ENCODE results near the gene SESN1. TPM values are rescaled to one million over a fixed set of nuclear protein-coding genes. Genes with fewer than 3 reads are reported as not detected.
A peak's percentile ranks its signal among the peaks of the same experiment; 100 is the strongest.

SESN1 gene
- total and polyA plus RNA-seq, 7 donors = 15.1 to 176 (median 101) TPM

- TF ChIP-seq CTCF (IDR thresholded peaks at IDR 0.05) = no peak
- H3K4me3 ChIP-seq = no peak overlapping the region
- no peaks in the 10 kb centered on the region for H3K27me3 ChIP-seq (ENCODE audit: insufficient read depth in 3 of 3, low read length in 2 of 3)
- ATAC-seq (no peak), DNase-seq (no peak)
- H3K27ac ChIP-seq = no peak overlapping the region
- 77 to 85% (median 82%) methylated on average over 6 of the region's 6 CpGs for WGBS, 3 donors
- intact Hi-C loops (cut with DNase I) = no loop called here
- no peaks in the 10 kb centered on the region for H3K9me3 ChIP-seq
- peaks cover 24% of the 10 kb centered on the region for H3K4me1 ChIP-seq
- no peaks in the 10 kb centered on the region for H3K36me3 ChIP-seq (ENCODE audit: insufficient read depth in 1 of 2, low read depth in 1 of 2)
Measured at GRCh38 chr6:108961985-108962384, 132.7 kb downstream of the SESN1 start.

GRCh38 chr6:108961077-108961476, 133.6 kb downstream of the SESN1 start:
- H3K9me3 ChIP-seq = no peaks in the 10 kb centered on the region
- no peaks in the 10 kb centered on the region for H3K27me3 ChIP-seq (ENCODE audit: insufficient read depth in 3 of 3, low read length in 2 of 3)
- no peak for TF ChIP-seq CTCF (IDR thresholded peaks at IDR 0.05)
- WGBS, 3 donors = 97 to 99% (median 98%) methylated on average over 14 of the region's 14 CpGs
- ATAC-seq (no peak), DNase-seq (no peak)
- H3K36me3 ChIP-seq (ENCODE audit: insufficient read depth in 1 of 2, low read depth in 1 of 2) = no peaks in the 10 kb centered on the region
- no peak overlapping the region for H3K4me3 ChIP-seq
- peaks cover 16% of the 10 kb centered on the region for H3K4me1 ChIP-seq
- intact Hi-C loops (cut with DNase I) = no loop called here
- H3K27ac ChIP-seq = no peak overlapping the region

DNA sequence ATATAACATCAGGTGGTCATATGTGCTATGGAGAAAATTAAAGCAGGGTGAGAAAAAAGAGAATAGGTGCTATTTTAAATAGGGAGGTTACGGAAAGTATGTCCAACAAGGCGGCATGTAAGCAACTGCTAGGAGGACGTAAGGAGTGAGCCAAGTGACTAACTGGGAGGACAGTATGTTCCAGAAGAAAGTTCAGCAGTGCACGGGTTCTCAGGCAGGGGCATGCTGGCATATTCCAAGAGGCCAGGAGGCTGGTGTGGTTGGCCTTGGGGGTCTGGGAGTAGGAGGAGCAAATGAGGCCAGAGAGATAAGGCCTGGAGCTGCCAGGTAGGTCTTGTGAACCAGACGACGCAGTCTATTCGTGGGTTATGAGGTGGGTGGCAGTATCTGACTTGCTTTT, 134.0 kb downstream of the SESN1 start:
- peak in 1 of 2 donors; percentile 29 for DNase-seq
- 51 to 92% (median 66%) methylated on average over 7 of the region's 7 CpGs for WGBS, 3 donors
- peaks cover 12% of the 10 kb centered on the region for H3K4me1 ChIP-seq
- ATAC-seq = peak; percentile 43 to 89 (median 76)
- no peaks in the 10 kb centered on the region for H3K9me3 ChIP-seq
- H3K36me3 ChIP-seq (ENCODE audit: insufficient read depth in 1 of 2, low read depth in 1 of 2) = no peaks in the 10 kb centered on the region
- TF ChIP-seq CTCF (IDR thresholded peaks at IDR 0.05) = no peak
- no peaks in the 10 kb centered on the region for H3K27me3 ChIP-seq (ENCODE audit: insufficient read depth in 3 of 3, low read length in 2 of 3)
- intact Hi-C loops (cut with DNase I) = no loop called here
- H3K27ac ChIP-seq = peak overlapping the region; percentile 19
- H3K4me3 ChIP-seq = no peak overlapping the region

- Histone ChIP-seq H3K9me3 (no peaks in the 10 kb centered on the region), H3K4me3 (no peak overlapping the region), H3K27ac (peak overlapping the region; percentile 19), H3K4me1 (peaks cover 12% of the 10 kb centered on the region), H3K36me3 (ENCODE audit: insufficient read depth in 1 of 2, low read depth in 1 of 2) (no peaks in the 10 kb centered on the region), H3K27me3 (ENCODE audit: insufficient read depth in 3 of 3, low read length in 2 of 3) (no peaks in the 10 kb centered on the region)
- ATAC-seq (peak in 3 of 4 donors; percentile 26 to 76 (median 65)), DNase-seq (peak in 1 of 2 donors; percentile 38)
- 71 to 86% (median 73%) methylated on average over 10 of the region's 10 CpGs for WGBS, 3 donors
- no peak for TF ChIP-seq CTCF (IDR thresholded peaks at IDR 0.05)
- intact Hi-C loops (cut with DNase I) = no loop called here
Measured at GRCh38 chr6:108959972-108960582, 134.6 kb downstream of the SESN1 start.
